ENCODE measurements around the gene USP22.
"Not testable (repeated sequence)": the region's sequence is repeated elsewhere in the genome, so short reads cannot be mapped to it uniquely, and the experiment has no call there.

USP22 gene

DNA sequence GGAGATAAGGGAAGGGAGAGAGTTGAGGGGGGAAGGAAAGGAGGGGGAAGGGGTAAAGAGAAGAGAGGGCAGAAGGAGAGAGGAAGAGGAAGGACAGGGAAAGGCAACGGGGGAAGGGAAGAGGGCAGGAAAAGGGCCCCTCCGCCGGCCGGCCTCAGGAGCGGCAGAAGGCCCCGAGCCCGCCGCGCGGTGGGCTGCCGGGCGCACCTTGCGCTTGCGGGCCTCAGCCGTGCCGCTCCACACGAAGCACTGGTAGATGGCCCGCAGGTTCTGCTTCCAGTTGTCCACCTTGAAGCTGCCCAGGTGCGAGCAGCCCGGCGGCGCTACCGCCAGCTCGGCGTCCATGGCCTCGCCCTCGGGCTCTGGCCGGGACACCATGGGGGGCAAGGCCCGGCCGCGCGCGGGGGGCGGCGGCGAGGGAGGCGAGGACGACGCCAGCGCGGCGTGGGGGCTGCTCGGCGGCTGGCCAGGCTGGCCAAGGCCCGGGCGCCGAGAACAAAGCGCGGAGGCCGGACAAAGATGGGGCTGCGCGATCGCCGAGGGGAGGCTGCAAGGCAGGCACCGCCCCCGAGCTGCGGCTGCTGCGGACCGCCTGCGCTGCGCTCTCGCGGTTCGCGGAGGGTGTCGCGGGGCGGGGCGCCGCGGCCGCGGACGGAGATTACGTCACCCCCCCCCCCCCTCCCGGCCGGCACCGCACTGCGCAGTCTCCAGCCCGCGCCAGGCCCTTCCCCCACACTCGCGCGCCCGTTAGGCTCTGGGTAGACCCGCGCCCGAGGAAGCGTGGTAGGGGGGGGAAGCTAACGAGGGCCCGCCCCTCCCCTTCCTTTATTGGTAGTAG, at the start of gene USP22:
USP22 (minus strand) TSS at position 554 of the 838 bp plus-strand sequence; CDS start at position 378, 176 bp downstream.
- DNase-seq (peak; percentile 95), ATAC-seq (peak; percentile 54)

DNA sequence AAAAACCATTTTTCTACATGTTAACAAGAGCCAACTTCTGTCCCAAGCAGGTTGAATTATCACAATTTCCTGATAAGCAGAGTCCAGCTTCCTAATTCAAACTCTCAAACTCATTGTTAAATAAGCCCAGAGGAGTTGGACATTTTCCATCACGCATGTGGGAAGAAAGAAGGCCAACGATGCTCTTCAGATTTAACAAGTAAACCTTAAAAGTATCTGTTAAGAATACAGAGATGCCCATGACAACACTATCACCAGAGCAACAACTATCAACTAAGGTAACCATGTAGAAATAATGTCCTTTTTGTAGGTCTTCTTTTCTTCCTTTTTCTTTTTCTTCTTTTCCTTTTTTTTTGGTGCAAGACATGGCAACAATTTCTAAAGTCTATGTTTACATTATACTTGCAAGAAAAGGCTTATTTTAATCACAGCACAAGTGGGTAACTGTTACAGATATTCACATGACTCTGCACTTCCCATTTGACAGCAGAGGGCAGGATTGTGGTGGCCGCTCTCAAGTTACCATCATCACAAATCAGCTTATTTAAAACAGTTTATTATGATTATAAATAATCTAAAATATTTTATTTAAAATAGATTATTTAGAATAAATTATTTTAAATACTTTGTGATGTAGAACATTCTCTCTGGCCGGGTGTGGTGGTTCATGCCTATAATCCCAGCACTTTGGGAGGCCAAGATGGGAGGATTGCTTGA, 48.2 kb upstream of the USP22 start:
- ATAC-seq (no peak), DNase-seq (no peak)

- DNase-seq: no peak
- no peak for ATAC-seq
These were observed 47.4 kb upstream of the USP22 start for GRCh38 chr17:21089933-21090901.

DNA sequence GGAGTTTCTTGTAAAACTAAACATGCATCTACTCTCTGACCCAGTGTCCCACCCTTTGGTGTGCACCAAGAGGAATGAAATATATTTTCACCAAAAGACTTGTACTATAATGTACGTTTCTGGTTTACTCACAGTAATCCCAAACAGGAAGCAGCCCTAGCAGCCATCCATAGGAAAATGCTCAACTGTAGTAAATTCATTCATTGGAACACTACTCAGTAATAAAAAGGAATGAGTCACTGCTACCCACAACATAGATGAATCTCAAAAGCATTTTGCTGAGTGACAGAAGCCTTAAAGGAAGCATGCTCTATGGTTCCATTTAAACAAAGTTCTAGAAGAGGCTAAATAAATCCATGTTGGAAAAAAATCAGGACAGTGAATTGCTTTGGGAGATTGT, 46.3 kb upstream of the USP22 start:
- DNase-seq: no peak
- ATAC-seq: peak; percentile 49

GRCh38 chr17:21085707-21086106, 42.9 kb upstream of the USP22 start:
- no peak for ATAC-seq
- DNase-seq: no peak

DNA sequence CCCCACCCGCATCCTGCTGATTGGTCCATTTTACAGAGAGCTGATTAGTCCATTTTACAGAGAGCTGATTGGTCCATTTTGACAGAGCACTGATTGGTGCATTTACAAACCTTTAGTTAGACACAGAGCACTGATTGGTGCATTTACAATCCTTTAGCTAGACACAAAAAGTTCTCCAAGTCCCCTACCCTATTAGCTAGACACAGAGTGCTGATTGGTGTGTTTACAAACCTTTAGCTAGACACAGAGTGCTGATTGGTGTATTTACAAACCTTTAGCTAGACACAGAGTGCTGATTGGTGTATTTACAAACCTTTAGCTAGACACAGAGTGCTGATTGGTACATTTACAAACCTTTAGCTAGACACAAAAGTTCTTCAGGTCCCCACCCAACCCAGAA, 42.5 kb upstream of the USP22 start:
- not testable (repeated sequence) for DNase-seq, ATAC-seq

DNA sequence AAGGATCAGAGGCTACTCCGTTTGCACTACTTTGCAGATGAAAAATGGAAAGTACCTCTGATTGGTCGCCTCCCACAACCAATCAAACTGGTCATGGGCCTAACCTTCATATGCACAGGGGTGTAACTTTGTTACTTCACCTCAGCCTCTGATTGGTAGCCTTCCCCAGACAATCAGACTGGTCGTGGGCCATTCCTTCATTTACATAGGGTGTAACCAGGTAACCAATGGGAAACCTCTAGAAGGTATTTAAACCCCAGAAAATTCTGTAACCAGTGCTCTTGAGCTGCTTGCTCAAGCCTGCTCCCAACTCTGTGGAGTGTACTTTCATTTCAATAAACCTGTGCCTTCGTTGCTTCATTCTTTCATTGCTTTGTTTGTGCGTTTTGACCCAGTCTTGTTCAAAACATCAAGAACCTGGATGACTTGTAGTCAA, 39.2 kb upstream of the USP22 start:
- DNase-seq (no peak), ATAC-seq (no peak)

GRCh38 chr17:21079196-21079595, 36.4 kb upstream of the USP22 start:
- DNase-seq: no peak
- no peak for ATAC-seq

DNA sequence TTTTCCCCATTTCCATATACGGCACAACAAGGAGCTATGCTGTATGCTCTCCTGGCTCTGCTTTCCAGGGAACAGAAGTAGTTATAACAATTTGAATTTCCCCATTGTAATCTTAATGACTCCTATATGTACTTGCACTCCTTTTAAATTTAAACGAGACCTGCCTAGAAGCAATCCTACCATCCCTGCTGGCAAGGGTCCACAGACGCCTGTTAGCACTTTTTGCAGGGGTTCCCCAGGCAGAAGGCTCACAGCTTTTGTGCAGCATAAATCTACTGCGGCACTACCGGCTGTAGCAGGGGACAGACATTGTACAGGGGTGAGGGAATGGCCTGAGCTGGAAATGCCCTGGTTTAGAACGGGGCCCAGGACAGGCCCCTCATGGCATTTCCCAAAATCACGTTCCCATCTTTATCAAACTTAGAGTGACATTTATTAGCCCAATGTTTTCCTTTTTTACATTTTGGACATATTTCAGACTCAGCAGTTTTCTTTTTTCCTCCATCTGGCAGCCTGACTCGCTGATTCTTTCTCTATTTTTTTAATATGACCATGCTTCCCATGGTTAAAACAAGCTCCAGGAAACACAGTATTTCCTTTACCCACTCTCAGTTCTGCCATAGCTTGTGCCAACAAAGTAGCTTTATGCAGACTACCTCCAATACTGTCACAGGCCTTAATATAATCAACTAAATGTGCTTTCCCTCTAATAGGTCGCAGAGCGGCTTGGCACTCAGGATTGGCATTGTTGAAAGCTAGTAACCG, 35.4 kb upstream of the USP22 start:
- ATAC-seq (no peak), DNase-seq (no peak)

GRCh38 chr17:21077281-21077680, 34.5 kb upstream of the USP22 start:
- no peak for DNase-seq
- no peak for ATAC-seq

DNA sequence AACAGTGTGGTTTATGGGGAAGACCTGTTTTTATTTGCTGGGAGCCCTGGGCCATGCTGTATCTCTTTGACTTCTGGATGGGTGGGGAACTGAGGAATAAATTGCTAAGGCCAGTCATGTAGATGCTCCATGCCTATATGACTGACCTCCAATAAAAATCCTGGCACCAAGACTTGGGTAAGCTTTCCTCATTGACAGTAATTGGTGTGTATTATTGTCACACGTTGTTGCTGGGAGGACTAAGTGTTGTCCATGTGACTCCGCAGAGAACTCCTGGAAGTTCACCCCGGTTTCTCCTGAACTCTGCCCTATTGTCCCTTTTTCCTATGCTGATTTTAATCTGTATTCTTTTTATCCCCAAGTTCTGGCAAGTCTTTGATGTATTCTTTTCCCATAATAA, 33.4 kb upstream of the USP22 start:
- DNase-seq (no peak), ATAC-seq (no peak)

GRCh38 chr17:21075739-21076085, 32.9 kb upstream of the USP22 start:
- ATAC-seq: no peak
- DNase-seq: no peak

- DNase-seq: no peak
- ATAC-seq: no peak
These were observed 30.0 kb upstream of the USP22 start for GRCh38 chr17:21072745-21073197.

DNA sequence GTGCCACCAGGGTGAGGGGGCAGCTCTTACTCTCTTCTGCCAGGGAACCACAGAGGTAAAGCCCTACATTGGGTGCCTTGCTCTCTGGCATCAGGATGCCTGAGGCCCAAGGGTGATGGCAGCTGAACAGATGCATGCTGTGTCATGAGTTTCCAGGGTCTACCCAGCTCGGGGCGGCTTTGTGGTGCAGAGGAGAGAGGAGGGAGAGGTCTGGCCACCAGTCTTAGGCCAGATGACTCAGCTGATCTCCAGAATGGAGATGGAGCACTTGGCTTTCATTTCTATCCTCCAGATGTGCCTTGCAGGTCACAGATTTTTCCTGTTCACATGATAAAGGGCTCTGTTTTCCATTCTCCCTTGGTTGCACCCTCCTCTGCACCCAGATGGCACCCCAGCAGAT, 23.6 kb upstream of the USP22 start:
- DNase-seq (no peak), ATAC-seq (no peak)

DNA sequence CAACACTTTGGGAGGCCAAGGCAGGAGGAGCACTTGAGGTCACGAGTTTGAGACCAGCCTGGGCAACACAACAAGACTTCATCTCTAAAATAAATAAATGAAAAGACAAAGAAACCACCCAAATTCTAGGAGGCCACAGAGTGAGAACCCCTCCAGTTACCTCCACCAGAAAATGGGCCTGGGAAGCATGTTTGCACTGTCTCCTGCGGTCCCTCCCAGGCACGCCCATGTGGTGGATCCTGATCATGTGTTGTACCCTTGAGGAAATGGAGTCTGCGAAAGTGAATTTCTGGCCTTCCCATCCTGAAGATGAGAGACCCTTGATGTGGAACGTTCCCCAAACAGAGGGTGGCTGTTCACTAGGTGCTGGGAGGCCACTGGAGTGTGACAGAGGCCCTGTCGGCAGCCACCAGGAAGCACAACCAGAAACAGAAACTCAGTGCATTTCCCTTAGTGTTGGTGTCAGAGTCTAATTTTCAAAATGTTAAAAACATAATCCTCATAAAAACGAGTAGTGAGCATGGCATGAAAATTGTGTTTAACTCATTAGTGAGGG, 19.2 kb upstream of the USP22 start:
- ATAC-seq: no peak
- DNase-seq: no peak

DNA sequence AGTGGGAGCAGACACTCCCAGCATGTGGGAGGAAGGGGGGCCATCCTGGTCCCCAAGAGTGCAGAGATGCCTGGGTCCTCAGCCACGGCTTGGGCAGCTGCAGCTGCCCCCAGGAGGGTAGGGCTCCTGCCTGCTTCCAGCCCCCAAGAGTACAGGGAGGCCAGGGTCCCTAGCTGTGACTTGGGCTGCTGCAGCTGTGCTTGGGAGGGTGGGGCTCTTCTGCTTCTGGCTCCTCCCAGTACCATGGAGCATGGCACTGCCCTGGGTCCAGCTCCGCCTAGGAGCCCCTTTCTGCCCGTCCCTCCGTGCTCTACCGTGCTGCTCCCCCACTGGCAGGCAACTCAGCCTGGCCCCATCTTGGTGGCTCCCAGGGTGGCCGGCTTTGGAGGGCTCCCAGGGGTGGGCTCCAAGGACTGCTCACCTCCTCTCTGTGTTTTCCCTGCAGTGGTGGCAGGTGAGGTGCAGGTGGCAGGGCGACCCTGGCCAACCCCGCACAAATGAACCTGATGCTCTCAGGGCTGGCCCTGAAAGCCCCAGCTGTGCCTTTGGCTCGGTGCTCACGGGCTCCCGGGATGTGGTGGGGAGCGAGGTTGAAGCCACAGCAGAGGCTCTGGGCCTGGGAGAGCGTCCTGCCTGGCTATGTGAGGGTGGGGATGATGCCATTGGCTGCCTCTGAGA, 18.5 kb upstream of the USP22 start:
- DNase-seq (no peak), ATAC-seq (no peak)

GRCh38 chr17:21059761-21060160, 16.9 kb upstream of the USP22 start:
- no peak for DNase-seq
- no peak for ATAC-seq

DNA sequence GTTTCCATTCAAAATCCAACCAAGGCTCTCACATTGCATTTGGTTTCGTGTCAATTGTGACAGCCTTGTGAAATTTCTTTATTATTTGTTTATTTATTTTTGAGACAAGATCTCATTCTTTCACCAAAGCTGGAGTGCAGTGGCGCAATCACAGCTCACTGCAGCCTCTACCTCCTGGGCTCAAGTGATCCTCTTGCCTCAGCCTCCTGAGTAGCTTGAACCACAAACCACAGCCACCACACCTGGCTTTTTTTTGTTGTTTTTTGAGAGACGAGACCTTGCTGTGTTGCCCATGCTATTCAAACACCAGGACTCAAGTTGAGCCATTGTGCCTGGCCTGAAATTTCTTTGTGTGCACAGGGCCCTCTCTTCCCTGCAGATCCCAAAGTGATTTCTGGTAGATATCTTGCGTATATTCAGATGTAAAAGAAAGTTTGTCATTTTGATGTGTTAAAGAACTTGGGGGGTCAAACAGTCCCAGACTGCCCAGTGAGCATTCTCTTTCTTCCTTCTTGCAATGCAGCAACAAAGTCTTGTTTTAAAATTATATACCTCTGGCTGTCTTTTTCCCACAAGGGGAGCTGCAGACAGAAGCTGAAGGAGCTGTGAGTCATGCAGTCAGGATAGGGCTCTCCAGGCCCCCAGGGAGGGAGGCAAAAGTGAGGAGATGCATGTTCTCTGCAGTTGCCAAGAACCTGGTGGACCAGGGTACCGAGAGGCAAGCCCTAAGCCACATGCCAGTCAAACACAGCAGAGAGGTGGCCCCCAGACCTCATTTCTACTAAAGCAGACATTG, 15.5 kb upstream of the USP22 start:
- no peak for ATAC-seq
- DNase-seq: no peak

DNA sequence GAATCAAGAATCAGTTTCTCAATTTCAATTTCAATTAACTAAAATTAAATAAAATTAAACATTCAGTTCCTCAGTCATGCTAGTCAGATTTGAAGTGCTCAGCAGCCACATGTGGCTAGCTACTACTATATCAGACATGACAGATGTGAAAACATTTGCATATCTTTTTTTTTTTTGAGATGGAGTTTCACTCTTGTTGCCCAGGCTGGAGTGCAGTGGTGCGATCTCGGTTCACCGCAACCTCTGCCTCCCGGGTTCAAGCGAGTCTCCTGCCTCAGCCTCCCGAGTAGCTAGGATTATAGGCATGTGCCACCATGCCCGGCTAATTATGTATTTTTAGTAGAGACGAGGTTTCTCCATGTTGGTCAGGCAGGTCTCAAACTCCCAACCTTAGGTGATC, 10.2 kb upstream of the USP22 start:
- not testable (repeated sequence) for ATAC-seq

DNA sequence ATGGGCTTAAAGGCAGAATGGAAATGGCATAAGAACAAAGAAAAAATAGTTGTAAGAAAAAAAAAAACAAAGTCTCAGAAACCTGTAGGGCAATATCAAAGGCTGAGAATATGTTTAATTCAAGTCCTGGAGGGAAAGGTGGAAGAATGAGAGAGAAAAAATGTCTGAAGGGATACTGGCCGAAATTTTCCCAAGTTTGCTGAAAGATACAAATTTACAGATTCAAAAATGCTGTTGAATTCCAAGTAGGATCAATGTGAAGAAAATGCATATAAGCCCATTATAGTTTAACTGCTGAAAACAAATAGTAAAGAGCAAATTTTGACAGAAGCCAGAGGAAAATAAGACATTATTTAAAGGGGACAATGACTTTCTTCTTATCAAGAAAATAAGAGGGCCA, 6.6 kb upstream of the USP22 start:
- ATAC-seq (no peak), DNase-seq (no peak)

More for the DNA sequence above, 10.2 kb upstream of the USP22 start:
- DNase-seq: not testable (repeated sequence)
